Measurements from ENCODE around the gene ZNF609. TPM values are rescaled to one million over a fixed set of nuclear protein-coding genes. Genes with fewer than 3 reads are reported as not detected.

Gene ZNF609
- total RNA-seq, 2 donors from 2014 or later: 17.9 to 22.7 TPM

DNA sequence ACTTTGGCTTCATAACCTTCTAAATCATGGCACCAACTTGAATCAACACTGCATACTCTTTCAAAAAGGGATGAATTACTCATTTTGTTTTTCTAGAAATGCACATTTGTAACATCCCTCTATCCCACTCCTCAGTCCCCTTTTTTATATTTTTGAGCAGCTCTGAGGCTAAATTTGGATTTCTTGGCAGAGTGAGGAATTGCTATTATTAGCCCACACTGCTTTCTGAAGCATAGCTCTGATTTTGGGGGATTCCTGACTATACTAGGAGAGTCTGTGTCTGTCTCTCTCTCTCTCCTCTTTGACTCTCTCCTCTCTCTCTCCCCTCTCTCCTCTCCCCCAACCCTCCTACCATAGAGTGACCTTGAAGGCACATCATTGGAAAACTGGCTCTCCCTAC lies 238.4 kb downstream of the ZNF609 start:
- ATAC-seq (no peak), DNase-seq (no peak)
- Histone ChIP-seq H3K9me3 (no peaks in the 10 kb centered on the region), H3K4me3 (no peak overlapping the region), H3K36me3 (replicated peaks in 1 of 2; ENCODE audit: insufficient read depth in 1 of 2, low read depth in 2 of 2) (no peaks in the 10 kb centered on the region), H3K4me1 (peaks cover 77% of the 10 kb centered on the region), H3K27me3 (no peaks in the 10 kb centered on the region), H3K27ac (peak overlapping the region in 2 of 4 donors; percentile 58 to 79)
- TF ChIP-seq, protein P1, sequence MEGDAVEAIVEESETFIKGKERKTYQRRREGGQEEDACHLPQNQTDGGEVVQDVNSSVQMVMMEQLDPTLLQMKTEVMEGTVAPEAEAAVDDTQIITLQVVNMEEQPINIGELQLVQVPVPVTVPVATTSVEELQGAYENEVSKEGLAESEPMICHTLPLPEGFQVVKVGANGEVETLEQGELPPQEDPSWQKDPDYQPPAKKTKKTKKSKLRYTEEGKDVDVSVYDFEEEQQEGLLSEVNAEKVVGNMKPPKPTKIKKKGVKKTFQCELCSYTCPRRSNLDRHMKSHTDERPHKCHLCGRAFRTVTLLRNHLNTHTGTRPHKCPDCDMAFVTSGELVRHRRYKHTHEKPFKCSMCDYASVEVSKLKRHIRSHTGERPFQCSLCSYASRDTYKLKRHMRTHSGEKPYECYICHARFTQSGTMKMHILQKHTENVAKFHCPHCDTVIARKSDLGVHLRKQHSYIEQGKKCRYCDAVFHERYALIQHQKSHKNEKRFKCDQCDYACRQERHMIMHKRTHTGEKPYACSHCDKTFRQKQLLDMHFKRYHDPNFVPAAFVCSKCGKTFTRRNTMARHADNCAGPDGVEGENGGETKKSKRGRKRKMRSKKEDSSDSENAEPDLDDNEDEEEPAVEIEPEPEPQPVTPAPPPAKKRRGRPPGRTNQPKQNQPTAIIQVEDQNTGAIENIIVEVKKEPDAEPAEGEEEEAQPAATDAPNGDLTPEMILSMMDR (IDR thresholded peaks at IDR 0.05): no peak
- TF ChIP-seq POLR2A (IDR thresholded peaks at IDR 0.05): no peak
- intact Hi-C loops (cut with DNase I): no loop called here

DNA sequence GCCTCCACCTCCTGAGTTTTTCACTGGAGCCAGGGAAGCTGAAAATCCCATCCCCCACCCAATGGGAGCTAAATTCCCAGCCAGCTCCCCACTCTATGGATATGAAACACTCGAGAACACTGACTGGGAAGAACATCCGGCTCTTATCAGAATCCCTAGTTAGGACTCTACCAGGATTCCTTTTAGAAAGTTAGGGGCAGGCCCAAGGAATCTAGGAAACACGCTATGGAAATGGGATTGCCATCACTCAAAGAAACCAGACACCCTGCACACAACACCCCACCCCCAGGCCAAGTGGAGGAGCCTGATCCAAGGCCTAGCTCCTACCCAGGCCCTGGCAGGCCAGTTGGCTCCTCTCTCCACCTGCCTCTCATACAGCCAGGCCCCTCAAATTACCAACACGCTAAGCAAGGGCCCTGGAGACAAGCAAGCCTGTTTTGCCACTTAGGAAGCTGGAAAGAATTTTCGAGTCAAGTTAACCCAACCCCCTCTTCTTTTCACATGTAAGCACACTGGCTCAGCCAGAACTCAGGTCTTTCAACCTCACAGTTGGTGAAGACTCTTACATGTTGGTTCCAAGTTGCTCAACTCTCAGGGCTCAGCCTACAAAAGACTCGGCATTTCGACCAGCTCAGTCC lies 239.5 kb downstream of the ZNF609 start:
- Histone ChIP-seq H3K27me3 (no peaks in the 10 kb centered on the region), H3K4me1 (peaks cover 69% of the 10 kb centered on the region), H3K4me3 (no peak overlapping the region), H3K36me3 (replicated peaks in 1 of 2; ENCODE audit: insufficient read depth in 1 of 2, low read depth in 2 of 2) (no peaks in the 10 kb centered on the region), H3K27ac (peak overlapping the region; percentile 6 to 79 (median 44)), H3K9me3 (no peaks in the 10 kb centered on the region)
- 21 to 38% methylated on average over 6 to 7 of the region's 7 CpGs for WGBS, 2 donors
- DNase-seq: peak; percentile 36 to 66 (median 56)
- TF ChIP-seq, protein P1 (IDR thresholded peaks at IDR 0.05): no peak
- TF ChIP-seq POLR2A (IDR thresholded peaks at IDR 0.05): no peak
- no peak for ATAC-seq
- intact Hi-C loops (cut with DNase I): no loop called here

DNA sequence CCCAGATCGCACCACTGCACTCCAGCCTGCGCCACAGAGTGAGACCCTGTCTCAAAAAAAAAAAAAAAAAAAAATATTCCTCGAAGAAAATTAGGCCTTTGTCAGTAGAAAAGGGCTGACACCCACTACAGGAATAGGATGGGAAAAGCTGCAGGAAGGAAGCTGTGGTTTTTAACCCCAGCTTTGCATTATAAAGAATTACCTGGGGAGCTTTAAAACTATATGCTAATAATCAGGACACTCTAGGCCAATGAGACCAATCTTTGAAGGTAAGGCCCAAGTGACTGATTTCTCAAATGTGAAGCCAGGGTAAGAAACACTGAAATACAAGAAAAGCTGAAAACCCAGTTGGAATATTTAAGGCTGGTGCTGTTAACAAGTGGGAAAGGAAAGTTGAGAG lies 240.7 kb downstream of the ZNF609 start:
- Histone ChIP-seq H3K4me1 (peaks cover 60% of the 10 kb centered on the region), H3K27ac (peak overlapping the region in 1 of 4 donors; percentile 79), H3K36me3 (replicated peaks in 1 of 2; ENCODE audit: insufficient read depth in 1 of 2, low read depth in 2 of 2) (no peaks in the 10 kb centered on the region), H3K27me3 (no peaks in the 10 kb centered on the region), H3K9me3 (no peaks in the 10 kb centered on the region), H3K4me3 (no peak overlapping the region)
- intact Hi-C loops (cut with DNase I): no loop called here
- 54 to 56% methylated on average over 3 of the region's 3 CpGs for WGBS, 2 donors
- TF ChIP-seq, protein P1 (IDR thresholded peaks at IDR 0.05): no peak
- TF ChIP-seq POLR2A (IDR thresholded peaks at IDR 0.05): no peak
- ATAC-seq (no peak), DNase-seq (no peak)

DNA sequence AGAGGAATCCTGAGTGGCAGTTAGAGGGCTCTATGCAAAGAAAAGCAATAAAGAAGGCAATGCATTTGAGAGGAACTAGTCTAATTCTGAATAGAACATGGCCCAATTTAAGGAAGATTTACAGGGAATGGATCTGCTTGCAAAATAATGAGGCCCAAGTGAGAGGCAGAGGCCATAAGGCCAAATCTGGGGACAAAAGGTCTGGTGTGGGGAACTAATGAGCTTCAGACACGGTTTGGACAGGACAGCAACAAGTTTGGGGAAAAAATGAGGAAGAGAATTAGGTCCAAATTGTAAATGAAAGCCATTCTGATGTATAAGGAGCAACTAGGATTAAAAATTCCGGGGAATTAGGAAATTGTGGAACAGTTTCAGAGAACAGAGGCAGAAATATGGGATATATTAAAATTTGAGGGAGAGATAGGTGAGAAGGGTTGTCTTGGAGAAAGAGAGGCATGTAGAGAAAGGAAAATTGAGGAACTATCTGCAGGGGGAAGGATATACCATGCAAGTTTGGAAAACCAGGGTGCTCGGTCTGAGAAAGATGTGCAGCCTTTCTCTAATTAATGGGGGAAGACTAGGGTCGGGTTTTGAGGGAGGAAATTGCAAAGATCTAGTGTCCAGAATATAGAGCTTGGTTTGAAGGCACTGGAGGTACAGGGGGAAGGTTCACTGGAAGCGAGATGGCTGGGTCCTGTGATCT lies 241.3 kb downstream of the ZNF609 start:
- DNase-seq: no peak
- H3K9me3 ChIP-seq: no peaks in the 10 kb centered on the region
- peak overlapping the region in 1 of 4 donors; percentile 79 for H3K27ac ChIP-seq
- H3K27me3 ChIP-seq: no peaks in the 10 kb centered on the region
- no peaks in the 10 kb centered on the region for H3K36me3 ChIP-seq (replicated peaks in 1 of 2; ENCODE audit: insufficient read depth in 1 of 2, low read depth in 2 of 2)
- no peak for ATAC-seq
- intact Hi-C loops (cut with DNase I): no loop called here
- WGBS, 2 donors: 33 to 42% methylated on average over 5 of the region's 5 CpGs
- H3K4me1 ChIP-seq: peaks cover 56% of the 10 kb centered on the region
- no peak overlapping the region for H3K4me3 ChIP-seq
- no peak for TF ChIP-seq POLR2A (IDR thresholded peaks at IDR 0.05)
- TF ChIP-seq, protein P1 (IDR thresholded peaks at IDR 0.05): no peak

All from body of pancreas (tissue), 4 donors.